ENCODE results near the gene AKAP8.

DNA sequence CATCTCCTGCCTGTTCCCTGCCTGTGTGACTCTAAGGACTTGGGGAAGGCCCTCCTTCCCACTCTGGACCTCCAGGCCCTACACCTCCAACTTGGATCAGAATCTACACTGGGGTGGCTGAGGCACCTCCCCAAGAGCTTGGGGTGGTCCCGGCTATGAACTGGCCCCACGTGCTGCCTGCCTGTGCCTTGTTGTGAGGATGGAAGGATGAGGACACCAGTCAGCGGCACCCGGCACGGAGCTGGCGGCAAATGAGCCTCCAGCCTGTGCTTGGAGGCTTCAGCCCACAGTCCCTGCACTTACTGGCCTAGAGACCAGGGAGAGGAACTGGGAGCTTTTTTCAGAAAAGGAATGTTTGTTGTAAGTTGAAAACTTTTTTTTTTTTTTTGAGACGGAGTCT is 8.5 kb downstream of the AKAP8 start:
- TF ChIP-seq, protein P1, sequence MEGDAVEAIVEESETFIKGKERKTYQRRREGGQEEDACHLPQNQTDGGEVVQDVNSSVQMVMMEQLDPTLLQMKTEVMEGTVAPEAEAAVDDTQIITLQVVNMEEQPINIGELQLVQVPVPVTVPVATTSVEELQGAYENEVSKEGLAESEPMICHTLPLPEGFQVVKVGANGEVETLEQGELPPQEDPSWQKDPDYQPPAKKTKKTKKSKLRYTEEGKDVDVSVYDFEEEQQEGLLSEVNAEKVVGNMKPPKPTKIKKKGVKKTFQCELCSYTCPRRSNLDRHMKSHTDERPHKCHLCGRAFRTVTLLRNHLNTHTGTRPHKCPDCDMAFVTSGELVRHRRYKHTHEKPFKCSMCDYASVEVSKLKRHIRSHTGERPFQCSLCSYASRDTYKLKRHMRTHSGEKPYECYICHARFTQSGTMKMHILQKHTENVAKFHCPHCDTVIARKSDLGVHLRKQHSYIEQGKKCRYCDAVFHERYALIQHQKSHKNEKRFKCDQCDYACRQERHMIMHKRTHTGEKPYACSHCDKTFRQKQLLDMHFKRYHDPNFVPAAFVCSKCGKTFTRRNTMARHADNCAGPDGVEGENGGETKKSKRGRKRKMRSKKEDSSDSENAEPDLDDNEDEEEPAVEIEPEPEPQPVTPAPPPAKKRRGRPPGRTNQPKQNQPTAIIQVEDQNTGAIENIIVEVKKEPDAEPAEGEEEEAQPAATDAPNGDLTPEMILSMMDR (IDR thresholded peaks at IDR 0.05): no peak
- TF ChIP-seq POLR2A (IDR thresholded peaks at IDR 0.05): no peak

All from tibial nerve (tissue), 3 donors.